ENCODE measurements around the gene CAMTA1.
"Not testable (repeated sequence)": the region's sequence is repeated elsewhere in the genome, so short reads cannot be mapped to it uniquely, and the experiment has no call there.

Gene CAMTA1

DNA sequence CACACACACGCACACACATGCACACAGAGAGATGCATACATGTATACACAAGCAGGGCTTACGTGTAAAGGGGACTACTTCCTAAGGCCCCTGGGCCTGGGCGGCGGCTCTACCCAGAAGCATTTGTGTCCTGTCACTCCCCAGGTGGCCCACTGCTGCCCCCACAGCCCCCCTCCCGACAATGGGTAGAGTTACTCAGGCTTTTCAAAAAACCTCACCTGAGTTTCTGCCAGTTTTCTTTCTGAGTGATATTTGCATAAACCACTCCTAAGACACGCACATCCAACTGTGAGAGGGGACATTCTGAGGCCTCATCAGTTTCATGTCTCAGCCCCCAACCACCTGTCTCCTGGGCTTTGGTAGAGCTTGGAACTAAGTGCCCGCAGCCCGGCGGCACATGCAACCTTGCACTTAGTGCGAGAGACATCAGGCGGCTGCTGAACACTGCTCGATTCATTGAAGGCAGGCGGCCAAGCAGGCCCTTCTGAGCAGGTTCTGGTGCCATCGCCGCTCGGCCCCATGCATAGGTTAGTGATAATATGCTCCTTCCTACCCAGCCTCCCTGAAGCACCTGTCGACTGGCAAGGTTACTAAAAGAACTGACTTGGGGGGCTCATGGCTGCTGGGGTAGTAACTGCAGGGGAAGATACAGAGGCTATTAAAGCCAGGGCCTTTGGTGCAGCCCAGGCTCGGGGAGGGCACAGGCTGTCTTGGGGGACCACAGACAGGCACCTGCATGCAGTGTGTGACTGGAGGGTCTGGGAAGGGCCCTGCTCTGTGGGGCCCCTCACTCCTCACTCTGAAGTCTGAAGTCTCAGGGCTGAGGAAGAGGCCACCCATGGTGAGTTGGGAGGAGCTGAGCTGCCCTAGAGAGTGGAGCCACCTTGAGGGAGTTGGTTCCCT, 621.6 kb downstream of the CAMTA1 start:
- no peak for DNase-seq

DNA sequence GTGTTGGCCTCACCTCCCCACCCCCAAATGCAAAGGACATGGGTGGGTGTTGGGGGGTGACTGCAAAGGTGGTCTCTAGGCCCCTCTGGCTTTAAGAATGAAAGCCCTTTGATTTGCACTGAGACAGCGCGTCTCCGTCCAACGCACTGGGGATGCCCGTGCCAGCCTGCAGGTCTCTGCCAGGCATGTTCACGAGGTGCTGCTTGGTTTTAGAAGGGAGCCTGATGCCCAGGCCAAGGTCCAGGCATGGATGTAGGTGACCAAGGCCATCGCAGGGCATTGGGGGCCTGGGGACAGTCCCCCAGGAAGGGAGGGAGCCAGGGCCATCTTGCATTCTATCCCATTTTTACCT, 622.3 kb downstream of the CAMTA1 start:
- DNase-seq = no peak

DNA sequence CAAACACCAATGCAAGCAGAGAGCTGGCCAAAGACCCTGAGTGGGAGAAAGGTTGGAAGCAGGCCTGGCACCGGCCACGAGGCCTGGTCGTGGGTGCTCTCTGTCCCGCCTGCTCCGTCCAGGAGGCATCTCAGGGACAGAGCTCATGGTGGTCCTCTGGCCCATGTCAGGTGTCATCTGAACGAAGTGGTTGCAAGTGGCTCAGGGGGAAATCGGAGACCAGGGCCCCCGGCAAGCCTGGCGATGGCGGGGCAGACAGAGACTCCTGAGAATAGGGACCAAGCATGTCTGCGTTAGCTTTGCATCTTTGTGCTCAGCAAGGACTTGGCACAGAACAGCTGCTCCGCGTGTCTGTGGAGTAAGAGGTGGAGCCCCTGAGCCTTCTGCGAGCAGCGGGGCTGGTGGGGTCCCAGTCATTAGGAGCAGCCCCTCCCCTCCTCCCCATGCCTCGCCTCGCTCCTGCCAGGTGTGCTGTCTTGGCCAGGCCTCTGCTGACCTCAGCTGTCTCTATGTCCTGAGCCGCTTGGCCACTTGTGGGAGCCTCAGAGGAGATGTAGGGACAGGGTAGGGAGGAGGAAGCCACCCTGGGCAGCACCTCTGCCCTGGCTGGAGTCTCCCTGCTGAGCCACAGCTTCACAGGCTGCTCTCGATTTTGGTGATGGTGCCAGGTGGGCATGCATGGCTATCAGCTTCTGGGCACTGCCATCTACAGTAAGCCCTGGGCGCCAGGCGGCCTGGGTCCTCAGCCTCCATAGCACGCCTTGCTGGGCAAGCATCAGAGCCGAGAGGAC, 622.9 kb downstream of the CAMTA1 start:
- no peak for DNase-seq

DNA sequence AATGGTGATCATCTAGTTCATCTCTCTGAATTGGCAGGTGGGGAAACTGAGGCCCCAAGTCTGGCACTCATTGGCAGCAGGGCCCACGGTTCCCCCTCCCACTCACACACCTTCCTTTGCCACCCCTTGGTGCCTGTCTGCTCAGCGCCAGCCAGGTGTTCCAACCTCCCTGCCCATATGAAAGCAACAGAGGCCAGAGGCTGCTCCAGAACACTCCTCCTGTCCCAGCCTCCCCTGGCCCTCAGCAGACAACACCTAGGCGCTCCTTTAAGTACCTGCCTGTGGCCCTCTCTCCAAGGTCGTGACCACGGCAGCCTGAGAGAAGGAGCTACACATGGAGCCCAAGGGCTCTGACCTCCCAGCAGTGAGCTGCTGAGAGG, 623.5 kb downstream of the CAMTA1 start:
- no peak for DNase-seq

DNA sequence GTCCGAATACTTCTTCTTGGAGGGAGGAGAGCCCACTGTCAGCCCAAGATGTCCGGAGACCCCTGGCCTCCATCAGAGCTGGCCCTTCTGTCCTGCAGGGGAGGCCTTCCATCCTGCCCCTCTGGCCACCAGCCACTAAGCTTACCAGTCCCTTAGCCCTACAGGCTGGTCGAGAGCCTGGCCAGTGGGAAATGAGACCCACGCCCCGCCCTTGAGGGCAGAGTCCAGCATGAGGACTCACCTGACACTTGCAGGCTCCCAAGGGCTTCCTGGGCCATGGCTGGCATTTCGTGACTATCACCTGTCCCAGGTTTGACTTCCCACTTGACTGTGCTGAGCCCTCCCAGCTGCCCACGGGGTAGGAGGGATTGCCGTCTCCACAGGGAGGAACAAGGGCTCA, 624.0 kb downstream of the CAMTA1 start:
- no peak for DNase-seq

DNA sequence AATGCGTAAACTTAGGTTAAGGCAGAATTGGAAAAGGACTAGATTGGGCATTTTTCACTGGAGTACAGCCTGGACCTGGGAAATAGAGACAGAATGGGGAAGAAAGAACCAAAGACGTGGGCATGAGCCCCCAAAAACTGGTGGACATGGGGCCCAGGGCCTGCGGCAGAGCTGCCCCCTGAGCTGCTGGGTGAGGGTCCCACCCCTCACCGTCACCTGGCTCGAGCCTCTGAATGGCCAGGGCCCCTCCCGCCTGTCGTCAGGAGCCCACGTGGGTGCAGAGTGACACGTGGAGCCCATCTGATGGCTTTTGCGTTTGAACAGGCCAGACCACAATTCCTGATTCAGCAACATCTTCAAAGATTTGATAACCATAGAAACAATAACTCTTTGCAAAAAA, 624.9 kb downstream of the CAMTA1 start:
- no peak for DNase-seq

DNA sequence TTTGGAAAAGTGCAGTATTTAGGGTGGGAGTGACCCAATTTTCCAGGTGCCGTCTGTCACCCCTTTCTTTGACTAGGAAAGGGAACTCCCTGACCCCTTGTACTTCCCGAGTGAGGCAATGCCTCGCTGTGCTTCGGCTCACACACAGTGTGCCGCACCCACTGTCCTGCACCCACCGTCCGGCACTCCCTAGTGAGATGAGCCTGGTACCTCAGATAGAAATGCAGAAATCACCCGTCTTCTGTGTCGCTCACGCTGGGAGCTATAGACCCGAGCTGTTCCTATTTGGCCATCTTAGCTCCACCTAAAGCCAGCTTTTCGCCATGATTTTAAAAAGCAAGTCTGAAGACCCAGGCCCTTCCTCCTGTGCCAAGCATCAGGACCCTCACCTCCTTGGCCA, 632.4 kb downstream of the CAMTA1 start:
- DNase-seq = not testable (repeated sequence)

DNA sequence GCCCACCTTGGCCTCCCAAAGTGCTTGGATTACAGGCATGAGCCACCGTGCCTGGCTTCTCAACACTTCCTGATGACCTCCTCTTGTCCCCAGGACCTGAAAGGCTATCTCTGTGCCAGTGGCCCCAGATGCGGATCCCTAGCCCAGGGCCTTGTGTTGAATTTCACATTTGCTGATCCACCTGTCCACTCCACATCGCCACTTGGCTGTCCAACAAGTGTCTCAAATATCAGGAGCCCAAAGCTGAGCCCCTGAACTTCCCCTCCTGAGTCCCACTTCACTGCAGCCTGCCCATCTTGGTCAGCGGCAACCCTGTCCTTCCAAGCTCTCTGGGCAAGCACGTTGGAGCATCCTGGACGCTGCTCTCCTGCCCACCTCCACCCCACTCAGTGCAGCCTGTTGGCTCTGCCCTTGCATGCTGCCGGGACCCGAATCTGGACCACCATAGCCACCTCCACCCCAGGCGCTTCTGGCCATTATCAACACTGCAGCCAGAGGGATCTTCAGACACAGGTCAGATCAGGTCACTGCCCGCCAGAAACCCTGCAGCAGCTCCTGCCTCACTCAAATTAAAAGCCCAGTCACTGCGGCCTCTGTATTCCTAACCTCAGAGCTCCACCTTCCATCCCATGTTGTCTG, 633.3 kb downstream of the CAMTA1 start:
- no peak for DNase-seq

DNA sequence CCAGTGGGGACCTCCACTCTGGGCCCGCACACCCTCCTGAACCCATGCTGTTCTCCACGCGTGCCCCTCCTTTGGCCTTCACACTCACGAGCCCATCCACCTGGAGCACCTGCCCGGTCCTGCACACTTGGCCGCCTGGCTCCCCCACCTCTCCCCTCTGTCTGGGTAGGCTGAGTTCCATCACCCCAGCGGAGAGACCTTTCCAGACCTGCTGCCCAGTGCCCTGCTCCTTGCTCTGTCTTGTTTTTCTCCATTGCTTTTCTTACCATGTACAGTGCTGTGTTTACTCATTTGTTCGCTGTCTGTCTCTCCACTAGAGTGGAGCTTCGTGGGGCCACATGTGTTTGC, 634.8 kb downstream of the CAMTA1 start:
- no peak for DNase-seq

DNA sequence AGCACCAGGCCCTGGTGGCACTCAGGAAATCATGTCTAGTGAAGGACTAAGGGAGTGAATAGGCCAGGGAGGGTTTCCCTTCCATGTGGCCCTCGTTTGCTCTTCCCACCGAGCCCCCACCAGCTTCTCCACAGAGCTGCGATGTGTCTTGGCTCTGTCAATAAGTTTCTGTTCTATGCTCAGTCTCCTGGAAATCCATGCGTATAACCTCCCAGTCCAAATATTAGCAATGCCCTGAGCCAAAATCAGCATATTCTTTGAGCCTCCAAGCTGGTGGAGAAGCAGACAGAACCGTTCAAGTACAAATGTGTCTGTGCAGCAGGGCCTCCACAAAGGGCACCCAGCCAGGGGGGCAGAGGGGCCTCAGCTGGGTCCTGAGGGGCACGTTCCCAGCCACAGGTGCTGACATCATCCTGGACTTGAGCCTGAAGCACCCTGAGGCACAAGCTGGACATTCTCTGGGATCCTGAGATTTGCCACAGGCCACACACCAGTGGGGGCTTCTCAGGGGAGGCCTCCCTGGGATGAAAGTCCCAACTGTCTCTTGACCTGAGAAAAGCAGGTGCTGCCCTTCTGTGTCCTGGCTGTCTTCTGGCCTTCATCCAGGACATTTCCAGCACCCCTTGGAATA, 635.3 kb downstream of the CAMTA1 start:
- no peak for DNase-seq

DNA sequence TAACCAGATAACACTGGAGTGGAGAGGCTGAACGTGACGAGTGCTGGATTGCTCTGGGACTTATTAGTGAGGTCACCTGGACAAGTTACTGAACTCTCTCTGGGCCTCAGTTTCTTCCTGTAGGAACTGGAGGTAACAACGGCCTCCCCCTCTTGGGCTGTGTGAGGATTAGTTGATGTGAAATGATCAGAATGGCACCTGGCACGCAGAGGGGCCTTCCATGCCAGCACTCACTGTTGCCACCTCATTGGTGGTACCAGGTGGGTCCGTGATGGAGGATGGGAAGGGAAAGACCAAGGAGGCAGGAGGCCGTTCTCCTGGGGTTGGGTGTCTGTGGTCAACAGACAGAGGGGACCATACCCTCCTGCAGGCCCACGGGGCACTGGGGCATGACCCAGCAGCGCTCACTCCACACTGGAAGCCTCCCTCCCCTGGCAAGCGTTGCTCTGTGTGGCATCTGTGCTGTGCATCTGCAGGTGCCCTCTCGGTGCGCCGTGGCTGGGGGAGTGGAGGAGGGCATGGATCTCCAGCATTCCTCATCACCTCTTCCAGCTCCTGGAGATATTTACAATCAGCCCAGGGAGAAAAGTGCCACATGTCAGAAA, 636.3 kb downstream of the CAMTA1 start:
- DNase-seq = no peak

DNA sequence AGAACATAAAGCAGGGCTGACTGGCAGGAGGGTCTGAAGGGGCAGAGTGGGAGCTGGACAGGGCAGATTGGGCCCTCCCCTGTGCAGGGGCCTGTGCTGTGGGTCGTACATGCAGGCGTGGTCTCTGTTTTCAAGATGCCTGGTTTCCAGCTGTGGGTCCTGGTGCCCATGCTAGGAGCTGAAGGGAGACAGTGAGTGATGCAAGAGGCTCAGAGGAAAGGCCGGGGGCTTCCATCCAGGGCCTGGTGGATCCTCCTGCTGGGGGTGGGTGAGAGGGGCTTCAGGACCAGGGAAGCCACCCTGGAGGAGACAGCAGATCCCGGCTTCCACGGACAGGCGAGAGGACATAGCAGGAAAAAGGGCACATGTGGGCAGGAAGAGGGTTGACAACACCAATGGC, 636.8 kb downstream of the CAMTA1 start:
- DNase-seq = no peak

DNA sequence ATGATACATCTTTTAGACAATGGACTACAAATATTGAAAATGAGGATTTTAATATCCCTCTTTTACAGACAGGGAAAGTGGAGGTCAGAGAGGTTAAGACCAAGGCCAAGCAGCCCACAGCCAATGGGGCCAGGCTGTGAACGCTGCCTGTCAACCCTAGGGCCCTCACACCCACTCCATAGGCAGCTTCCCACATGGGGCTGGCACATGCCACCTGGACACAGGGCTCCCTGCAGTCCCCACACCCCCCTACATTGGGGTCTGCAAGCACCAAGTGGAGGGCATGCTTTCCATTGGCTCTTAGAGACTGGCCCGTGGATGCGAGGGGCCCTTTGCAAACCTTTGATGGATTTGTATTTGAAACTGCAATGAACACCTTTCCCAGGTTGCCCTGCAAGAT, 637.3 kb downstream of the CAMTA1 start:
- no peak for DNase-seq

DNA sequence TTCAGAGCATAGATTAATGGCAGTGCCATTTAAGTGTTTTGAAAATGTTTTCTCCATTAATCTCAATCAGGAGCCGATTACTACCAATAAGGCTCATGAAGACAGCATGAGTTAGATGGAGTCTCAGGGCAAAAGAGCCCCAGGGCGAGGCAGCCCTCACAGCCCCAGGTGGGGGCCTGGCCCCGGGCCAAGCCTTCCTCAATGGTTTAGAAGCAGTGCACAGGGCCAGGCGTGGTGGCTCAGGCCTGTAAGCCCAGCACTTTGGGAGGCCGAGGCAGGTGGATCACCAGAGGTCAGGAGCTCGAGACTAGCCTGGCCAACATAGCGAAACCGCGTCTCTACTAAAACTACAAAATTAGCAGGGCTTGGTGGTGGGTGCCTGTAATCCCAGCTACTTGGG, 637.7 kb downstream of the CAMTA1 start:
- DNase-seq = no peak

DNA sequence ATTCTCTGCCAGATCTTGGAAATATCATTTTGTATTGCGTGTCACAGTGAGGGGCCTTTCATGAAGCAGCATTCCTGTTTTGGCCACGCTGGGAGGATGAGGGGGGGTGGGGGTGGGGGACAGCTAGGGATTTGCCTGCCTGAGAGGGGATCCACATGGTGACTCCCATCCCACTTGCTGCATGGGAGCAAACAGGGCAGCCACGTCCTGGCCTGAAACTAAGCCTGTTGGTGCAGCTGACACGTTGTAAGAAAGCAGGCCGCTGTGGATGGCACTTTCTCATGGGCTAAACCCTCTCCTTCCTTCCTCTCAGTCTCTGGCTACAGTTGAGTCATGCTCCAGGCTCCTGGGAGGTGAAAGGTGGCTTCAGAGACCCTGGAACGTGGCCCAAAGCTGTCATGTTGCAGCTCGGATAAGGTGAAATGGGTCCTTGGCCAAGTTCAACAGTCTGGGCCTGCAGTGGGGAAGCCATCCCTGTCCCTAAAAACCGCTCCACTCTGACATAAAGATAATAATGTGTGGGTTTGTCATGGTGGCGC, 639.2 kb downstream of the CAMTA1 start:
- DNase-seq = no peak

DNA sequence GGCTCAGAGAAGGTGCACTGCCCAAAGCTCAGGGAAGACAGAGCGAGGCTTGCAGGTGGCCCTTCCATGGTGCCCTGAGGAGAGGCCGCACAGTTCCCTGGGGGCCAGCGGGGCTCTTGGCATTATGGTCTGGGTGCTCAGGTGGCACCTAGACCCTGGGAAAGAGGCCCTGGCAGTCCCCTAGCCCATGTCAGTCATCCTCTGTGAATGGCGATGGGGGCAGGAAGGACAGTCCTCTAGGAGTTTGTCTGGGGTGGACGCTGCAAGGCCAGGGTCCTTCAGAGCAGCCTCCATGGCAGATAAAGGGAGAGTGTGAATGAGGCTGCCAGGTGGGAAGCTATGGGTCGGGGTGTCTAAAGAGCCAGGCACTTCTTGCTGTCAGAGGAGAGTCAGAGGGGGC, 640.0 kb downstream of the CAMTA1 start:
- DNase-seq = no peak

DNA sequence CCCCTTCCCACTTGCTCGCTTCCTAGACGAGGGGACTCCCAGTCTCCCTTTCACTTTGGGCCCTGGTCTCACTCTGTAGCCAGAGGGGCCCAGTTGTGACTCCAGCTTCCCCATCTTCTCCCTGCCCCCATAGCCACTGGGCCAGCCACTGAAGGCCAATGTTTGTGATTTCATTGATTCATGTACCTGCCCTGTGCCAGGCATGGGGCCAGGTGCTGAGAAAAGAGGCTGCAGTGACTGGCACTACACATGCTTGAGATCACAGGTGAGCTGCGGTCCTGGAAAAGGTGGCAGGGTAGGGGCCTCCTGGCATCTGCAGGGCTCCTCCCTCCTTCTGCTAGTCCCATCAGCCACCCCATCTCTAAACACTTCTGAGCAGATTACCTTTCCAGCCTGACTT, 640.5 kb downstream of the CAMTA1 start:
- no peak for DNase-seq

DNA sequence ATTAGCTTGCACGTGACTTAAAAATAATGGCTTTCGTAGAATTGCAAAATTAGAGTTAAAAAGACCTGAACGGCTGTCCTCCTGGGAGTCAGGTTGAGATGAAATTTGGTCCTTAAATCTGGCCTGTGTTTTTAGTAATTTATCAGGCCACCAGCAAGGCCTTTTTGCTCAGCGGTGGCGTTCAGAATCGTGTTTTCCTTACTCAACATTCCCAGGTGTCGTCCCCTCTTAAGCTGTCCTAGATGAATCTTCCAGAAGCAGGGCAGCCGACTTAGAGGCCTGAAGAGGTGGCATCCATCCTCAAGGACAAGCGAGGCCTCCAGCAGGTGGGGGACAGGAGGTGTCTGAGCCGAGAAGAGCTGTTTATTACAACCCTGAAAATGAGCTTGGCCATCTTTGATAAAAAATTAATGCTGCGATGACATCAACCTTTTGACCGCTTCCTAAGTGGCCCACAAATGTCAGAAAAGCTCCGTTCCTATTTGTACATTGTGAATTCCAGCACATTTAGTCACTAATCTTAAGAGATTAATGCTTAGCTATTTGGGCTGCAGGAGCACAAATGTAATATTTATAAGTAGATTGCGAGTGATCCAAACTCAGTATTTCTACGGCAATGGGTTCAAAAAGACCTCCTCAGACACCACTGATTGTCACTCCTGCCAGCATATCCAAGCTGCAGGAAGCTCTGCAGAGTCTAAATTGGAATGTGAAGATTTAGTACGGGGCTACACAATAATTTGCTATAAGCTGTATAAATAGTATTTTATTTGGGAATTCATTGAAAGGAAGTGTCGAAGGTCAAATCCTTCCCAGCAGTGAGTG, 641.7 kb downstream of the CAMTA1 start:
- DNase-seq = no peak

DNA sequence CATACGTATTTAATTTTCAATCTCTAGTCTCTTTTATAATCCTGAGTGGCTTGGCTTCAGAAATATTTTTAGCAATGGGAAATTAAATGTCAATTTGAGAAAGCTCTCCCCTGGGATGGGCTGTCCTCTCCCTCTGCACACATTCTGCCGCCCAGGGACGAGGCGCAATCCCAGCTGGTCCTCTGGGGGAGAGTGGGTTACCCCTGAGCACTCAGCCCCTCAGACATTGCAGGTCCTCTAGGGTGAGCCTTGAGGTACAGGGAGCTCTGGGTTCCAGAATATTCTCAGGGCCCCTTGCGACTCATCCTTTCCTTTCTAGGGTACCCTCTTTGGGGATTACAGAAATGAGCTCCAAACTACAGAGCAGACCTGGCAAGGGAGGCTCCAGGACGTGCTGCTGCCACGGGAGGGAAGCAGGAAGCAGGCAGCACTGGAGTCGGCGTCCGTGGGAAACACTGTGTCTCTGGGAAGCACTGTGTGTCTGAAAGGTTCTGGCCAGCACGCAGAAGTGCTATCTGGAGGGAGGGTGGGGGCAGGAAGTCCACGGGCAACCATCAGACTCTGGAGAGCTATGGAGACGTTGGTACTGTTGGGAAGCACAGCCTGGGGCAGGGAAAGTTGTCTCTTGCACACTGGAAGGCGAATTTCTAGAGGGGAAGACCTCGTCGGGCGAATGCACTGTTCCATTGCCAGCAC, 642.5 kb downstream of the CAMTA1 start:
- peak; percentile 17 for DNase-seq

DNA sequence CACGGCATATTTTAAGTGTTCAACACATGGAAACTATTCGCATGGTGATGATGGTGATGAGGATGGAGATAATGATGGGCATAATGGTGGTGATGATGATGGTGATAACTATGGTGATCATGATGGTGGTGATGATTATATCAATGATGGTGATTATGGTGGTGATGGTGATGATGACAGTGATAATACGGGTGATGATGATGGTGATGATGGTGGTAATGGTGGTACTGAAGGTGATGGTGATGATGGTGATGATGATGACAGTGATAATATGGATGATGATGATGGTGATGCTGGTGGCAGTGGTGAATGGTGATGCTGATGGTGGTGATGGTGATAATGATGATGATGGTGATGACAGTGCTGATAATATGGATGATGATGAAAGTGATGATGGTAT, 644.0 kb downstream of the CAMTA1 start:
- DNase-seq = no peak

DNA sequence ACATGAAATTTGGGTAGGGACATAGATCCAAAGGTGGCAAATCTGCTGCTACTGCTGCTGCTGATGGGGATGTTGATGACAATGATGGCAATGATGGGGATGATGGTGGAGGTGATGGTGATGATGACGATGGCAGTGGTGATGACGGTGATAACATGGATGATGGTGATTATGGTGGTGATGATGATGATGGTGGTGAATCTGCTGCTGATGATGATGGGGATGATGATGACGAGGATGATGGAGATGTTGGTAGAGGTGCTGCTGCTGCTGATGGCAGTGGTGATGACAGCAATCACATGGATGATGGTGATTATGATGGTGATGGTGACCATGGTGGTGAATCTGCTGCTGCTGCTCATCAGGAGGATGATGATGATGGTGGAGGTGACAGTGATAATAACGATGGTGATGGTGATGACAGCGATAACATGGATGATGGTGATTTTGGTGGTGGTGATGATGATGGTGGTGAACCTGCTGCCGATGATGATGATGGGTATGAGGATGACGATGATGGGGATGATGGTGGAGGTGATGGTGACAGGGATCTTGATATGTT, 644.9 kb downstream of the CAMTA1 start:
- DNase-seq = no peak

Measured in NCI-H2227 treated with DMSO at 0.1 percent for 48 hours (cell line).